ENCODE data around the gene HOMER2. TPM values are rescaled to one million over a fixed set of nuclear protein-coding genes. Genes with fewer than 3 reads are reported as not detected.

The HOMER2 gene
- total RNA-seq, 1 experiment from 2014 or later, result 19.7 TPM

GRCh38 chr15:82864967-82865366, 87.6 kb downstream of the HOMER2 start:
- no peak for DNase-seq
- Histone ChIP-seq H3K36me3 (no peaks in the 10 kb centered on the region), H3K9me3 (no peaks in the 10 kb centered on the region), H3K27me3 (no peaks in the 10 kb centered on the region), H3K4me3 (no peak overlapping the region)

DNA sequence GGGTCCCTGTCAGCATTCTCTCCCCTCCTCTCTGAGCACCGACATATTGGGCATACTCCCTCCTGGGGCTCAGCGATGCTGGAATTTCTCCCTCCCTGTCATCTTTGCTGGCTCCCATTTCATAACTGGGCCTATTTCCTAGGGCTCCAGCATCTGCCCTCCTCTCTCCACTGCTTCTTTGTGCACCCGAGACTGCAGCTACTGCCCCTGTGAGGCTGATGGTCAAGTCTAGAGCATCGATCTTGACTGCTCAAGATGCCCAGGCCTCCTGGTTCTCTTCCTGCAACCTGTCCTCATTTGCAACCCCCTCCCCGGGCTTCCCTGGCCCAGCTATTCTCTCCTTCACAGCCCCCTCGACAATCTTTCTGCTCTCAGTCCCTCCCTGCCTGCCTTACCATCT, 89.6 kb downstream of the HOMER2 start:
- Histone ChIP-seq H3K9me3 (no peaks in the 10 kb centered on the region), H3K27me3 (no peaks in the 10 kb centered on the region), H3K36me3 (no peaks in the 10 kb centered on the region), H3K4me3 (no peak overlapping the region)
- no peak for DNase-seq

DNA sequence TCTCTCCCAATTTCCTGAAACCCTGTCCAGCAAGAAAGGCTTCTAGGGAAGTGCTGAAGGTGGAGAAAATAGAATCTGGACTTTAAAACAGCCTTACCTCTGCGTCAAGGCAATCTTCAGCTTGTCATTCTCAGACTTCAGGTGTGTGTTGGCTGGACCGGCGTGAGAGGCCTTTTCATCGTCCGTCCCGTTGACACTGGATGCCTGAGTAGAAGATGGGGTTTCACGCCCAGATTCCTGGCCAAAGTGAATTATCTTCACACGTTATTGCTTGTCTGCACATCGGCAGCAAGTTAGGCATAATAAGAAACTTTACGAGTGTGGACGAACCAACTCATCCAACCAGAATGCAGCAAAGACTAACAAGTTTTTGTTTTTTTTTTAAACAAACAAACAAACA, 93.6 kb downstream of the HOMER2 start:
- H3K27me3 ChIP-seq, result no peaks in the 10 kb centered on the region
- no peak for DNase-seq
- no peak overlapping the region for H3K4me3 ChIP-seq
- H3K9me3 ChIP-seq, result no peaks in the 10 kb centered on the region
- H3K36me3 ChIP-seq, result no peaks in the 10 kb centered on the region

- H3K27me3 ChIP-seq, result no peaks in the 10 kb centered on the region
These were observed 95.9 kb downstream of the HOMER2 start for GRCh38 chr15:82856397-82857170.

DNA sequence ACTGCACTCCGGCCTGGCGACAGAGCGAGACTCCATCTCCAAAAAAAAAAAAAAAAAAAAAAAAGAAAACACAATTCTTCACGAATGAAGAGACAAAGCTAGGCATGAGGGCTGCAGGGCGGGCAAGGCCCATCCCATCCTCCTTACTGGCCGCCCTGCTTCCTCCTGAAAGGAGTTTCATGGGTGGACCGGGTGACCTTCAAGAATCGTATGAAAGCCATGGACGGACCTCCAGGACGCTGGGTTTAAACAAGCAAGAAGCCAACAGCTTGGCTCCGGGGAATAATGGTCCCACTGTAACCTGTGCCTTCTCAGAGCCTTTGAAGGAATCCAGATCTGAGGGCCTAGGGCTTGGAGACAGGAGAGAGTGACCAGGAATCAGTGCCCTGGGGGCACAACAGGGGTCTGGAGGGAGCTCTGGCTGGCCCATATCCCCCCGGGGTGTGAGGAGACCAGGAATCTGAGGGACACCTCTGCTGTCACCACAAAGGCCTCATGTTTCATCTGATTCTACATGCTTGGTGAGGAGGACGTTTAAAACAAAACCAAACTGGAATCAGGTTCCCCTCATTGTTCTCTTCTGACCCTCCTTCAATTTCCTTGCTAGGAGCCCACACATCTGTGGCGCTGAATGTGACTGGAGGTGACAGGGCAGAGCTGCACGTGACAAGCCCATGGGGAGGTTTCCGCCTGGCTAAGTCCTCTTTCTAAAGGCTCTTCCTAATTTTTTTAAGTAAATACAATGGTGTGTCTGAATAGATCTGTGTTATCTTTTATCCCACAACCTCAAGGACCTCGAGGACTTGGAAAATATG, 97.0 kb downstream of the HOMER2 start:
- no peak overlapping the region for H3K4me3 ChIP-seq
- no peaks in the 10 kb centered on the region for H3K9me3 ChIP-seq
- H3K36me3 ChIP-seq, result no peaks in the 10 kb centered on the region

More at GRCh38 chr15:82856397-82857170, 95.9 kb downstream of the HOMER2 start:
- no peak for DNase-seq
- Histone ChIP-seq H3K9me3 (no peaks in the 10 kb centered on the region), H3K36me3 (no peaks in the 10 kb centered on the region), H3K4me3 (no peak overlapping the region)

GRCh38 chr15:82854554-82854953, 98.0 kb downstream of the HOMER2 start:
- Histone ChIP-seq H3K36me3 (no peaks in the 10 kb centered on the region), H3K9me3 (no peaks in the 10 kb centered on the region), H3K27me3 (no peaks in the 10 kb centered on the region), H3K4me3 (no peak overlapping the region)
- no peak for DNase-seq

More for the DNA sequence above, 97.0 kb downstream of the HOMER2 start:
- H3K27me3 ChIP-seq, result no peaks in the 10 kb centered on the region
- DNase-seq, result no peak

GRCh38 chr15:82852941-82853561, 99.5 kb downstream of the HOMER2 start:
- H3K27me3 ChIP-seq, result no peaks in the 10 kb centered on the region

DNA sequence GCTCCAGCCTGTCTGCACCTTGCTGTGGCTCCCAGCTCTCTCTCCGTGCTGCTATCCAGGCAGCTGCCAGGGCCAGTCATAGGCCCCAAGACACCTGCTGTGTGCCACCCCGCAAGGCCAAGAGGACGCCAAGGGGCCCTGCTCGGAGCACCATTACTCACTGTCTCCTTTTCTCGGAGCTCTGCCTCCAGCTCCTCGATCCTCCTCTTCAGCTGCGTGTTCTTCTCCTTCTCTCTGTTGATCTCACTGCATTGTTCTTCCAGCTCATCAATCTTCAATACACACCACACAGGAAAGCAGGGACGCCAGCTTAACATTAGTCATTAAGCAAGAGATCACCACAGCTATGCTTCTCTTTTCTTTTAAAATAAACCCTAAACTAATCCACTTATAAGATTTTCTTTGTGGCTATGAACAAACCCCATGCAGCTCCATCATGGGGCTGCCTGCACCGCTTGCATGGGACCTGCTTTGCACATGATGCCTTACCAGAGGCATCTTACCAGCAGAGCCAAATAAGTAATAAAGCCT, 100.5 kb downstream of the HOMER2 start:
- H3K4me3 ChIP-seq, result no peak overlapping the region
- no peaks in the 10 kb centered on the region for H3K9me3 ChIP-seq
- no peaks in the 10 kb centered on the region for H3K36me3 ChIP-seq
- peak; percentile 87 for DNase-seq
- no peaks in the 10 kb centered on the region for H3K27me3 ChIP-seq

More at GRCh38 chr15:82852941-82853561, 99.5 kb downstream of the HOMER2 start:
- Histone ChIP-seq H3K36me3 (no peaks in the 10 kb centered on the region), H3K4me3 (no peak overlapping the region), H3K9me3 (no peaks in the 10 kb centered on the region)
- no peak for DNase-seq

- Histone ChIP-seq H3K9me3 (no peaks in the 10 kb centered on the region), H3K4me3 (no peak overlapping the region), H3K27me3 (no peaks in the 10 kb centered on the region), H3K36me3 (no peaks in the 10 kb centered on the region)
- DNase-seq, result no peak
These were observed 101.1 kb downstream of the HOMER2 start for GRCh38 chr15:82851306-82851850.

GRCh38 chr15:82850731-82851130, 101.8 kb downstream of the HOMER2 start:
- Histone ChIP-seq H3K9me3 (no peaks in the 10 kb centered on the region), H3K4me3 (no peak overlapping the region), H3K27me3 (no peaks in the 10 kb centered on the region), H3K36me3 (no peaks in the 10 kb centered on the region)
- DNase-seq, result peak; percentile 45

- DNase-seq, result peak; percentile 41
- Histone ChIP-seq H3K9me3 (no peaks in the 10 kb centered on the region), H3K36me3 (no peaks in the 10 kb centered on the region), H3K27me3 (no peaks in the 10 kb centered on the region), H3K4me3 (no peak overlapping the region)
These were observed 102.7 kb downstream of the HOMER2 start for GRCh38 chr15:82849556-82850512.

- Histone ChIP-seq H3K36me3 (no peaks in the 10 kb centered on the region), H3K4me3 (no peak overlapping the region), H3K27me3 (no peaks in the 10 kb centered on the region), H3K9me3 (no peaks in the 10 kb centered on the region)
- DNase-seq, result no peak
These were observed 104.1 kb downstream of the HOMER2 start for GRCh38 chr15:82848241-82848993.

DNA sequence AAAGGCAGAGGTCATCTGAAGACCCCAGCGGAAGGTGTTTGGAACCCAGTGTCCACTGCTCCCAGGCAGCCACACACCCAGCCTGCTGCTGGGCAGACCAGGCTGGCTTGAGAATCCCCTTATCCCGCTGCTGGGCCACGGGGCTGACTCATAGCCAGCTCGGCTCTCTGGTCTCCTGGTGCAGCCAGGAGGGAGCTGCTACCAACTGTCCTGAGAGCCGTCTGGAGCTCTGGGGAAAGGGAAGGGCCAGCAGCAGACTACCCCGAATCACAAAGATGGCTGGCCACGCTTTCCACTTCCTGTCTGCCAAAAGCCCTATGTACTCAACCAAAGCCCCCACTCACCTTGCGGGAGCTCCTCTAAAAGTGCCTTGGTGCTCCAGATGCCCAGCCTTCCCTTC, 104.8 kb downstream of the HOMER2 start:
- H3K4me3 ChIP-seq, result no peak overlapping the region
- H3K27me3 ChIP-seq, result no peaks in the 10 kb centered on the region
- H3K9me3 ChIP-seq, result no peaks in the 10 kb centered on the region
- no peaks in the 10 kb centered on the region for H3K36me3 ChIP-seq
- DNase-seq, result peak; percentile 24

GRCh38 chr15:82846621-82847020, 105.9 kb downstream of the HOMER2 start:
- Histone ChIP-seq H3K4me3 (no peak overlapping the region), H3K36me3 (no peaks in the 10 kb centered on the region), H3K9me3 (no peaks in the 10 kb centered on the region), H3K27me3 (no peaks in the 10 kb centered on the region)
- DNase-seq, result no peak

DNA sequence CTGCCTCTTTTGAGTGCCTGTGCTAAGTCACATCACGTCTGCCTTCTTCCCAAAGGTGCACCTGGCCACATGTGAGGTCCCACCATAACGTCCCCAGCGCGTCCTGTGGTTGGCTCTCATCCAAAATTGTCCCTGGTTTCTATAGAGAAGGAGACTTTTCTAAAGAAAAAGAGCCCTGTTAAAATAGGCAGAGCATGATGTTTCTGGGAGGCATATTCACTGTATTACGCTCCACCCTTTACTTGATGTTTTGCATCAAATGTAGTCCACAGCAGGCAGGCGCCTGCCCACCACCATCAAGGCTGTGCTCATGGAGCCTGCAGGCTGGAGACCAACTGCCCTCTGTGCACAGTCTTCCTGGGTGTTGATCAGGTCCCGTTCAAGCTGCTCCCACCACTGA, 106.8 kb downstream of the HOMER2 start:
- no peaks in the 10 kb centered on the region for H3K36me3 ChIP-seq
- no peaks in the 10 kb centered on the region for H3K9me3 ChIP-seq
- DNase-seq, result no peak
- no peaks in the 10 kb centered on the region for H3K27me3 ChIP-seq
- H3K4me3 ChIP-seq, result no peak overlapping the region

All from MG63 (cell line).